Ascending aorta (tissue), 2 donors: ENCODE data around the gene ARPC1B. TPM values are rescaled to one million over a fixed set of nuclear protein-coding genes. Genes with fewer than 3 reads are reported as not detected.

Source experiments
- DNase-seq, 2 donors: peaks; one replicate each; pipeline ENCODE4 v3.0.0-alpha.2; 2019; ENCODE audit warnings: low spot score in 2 of 2
- H3K27ac ChIP-seq, 2 donors: fragments of 200-600 bp; sonication (generic); one replicate each; pipeline ENCODE4 v1.5.1; 2016 to 2017; ENCODE audit warnings: mild to moderate bottlenecking in 1 of 2
- H3K27me3 ChIP-seq: fragments of 200-600 bp; sonication (generic); one replicate; pipeline ENCODE4 v1.5.1; 2017
- H3K36me3 ChIP-seq, 2 donors: fragments of 200-600 bp; sonication (generic); one replicate each; pipeline ENCODE4 v1.5.1; 2016
- H3K4me1 ChIP-seq, 2 donors: fragments of 200-600 bp; sonication (generic); one replicate each; pipeline ENCODE4 v1.5.1; 2016 to 2017; ENCODE audit warnings: mild to moderate bottlenecking in 1 of 2
- H3K4me3 ChIP-seq, 2 donors: fragments of 200-600 bp; sonication (generic); one replicate each; pipeline ENCODE4 v1.5.1; 2016 to 2017; ENCODE audit warnings: mild to moderate bottlenecking in 1 of 2
- H3K9me3 ChIP-seq, 2 donors: fragments of 200-600 bp; sonication (generic); one replicate each; pipeline ENCODE4 v1.5.1; 2016
- CTCF ChIP-seq, 3 experiments: fragments of 200-600 bp in 2 of 3; fragments of 450-650 bp in 1 of 3; sonication (generic) in 2 of 3; IDR thresholded peaks; one replicate each; pipeline ENCODE4 v1.5.1; 2016 to 2019; ENCODE audit warnings: antibody characterized with exemption in 3 of 3, mild to moderate bottlenecking in 1 of 3, moderate library complexity in 1 of 3
- intact Hi-C: fragments of 100-400 bp; cut with DNase I; formaldehyde crosslinking; loops from one replicate; pipeline ENCODE4 v1.15.1; 2023
- total RNA-seq: library from RNA; depleted of rRNA; stranded (reverse); fragments of >200 nt; gene quantifications from one replicate; pipeline ENCODE4 v1.1.0, GENCODE V29; 2016

ARPC1B gene
- total RNA-seq, 1 donor from 2014 or later: 360 TPM

GRCh38 chr7:99371376-99371920 is 3.1 kb upstream of the ARPC1B start:
- no peak overlapping the region for H3K4me3 ChIP-seq
- H3K4me1 ChIP-seq: peaks cover 0 to 12% of the 10 kb centered on the region in 2 donors
- no peaks in the 10 kb centered on the region for H3K9me3 ChIP-seq
- H3K27ac ChIP-seq: peak overlapping the region; percentile 19 to 23
- DNase-seq: no peak
- H3K27me3 ChIP-seq: no peaks in the 10 kb centered on the region
- TF ChIP-seq CTCF (IDR thresholded peaks at IDR 0.05): no peak
- intact Hi-C loops: no loop called here
- peaks cover 11 to 12% of the 10 kb centered on the region in 2 donors for H3K36me3 ChIP-seq

DNA sequence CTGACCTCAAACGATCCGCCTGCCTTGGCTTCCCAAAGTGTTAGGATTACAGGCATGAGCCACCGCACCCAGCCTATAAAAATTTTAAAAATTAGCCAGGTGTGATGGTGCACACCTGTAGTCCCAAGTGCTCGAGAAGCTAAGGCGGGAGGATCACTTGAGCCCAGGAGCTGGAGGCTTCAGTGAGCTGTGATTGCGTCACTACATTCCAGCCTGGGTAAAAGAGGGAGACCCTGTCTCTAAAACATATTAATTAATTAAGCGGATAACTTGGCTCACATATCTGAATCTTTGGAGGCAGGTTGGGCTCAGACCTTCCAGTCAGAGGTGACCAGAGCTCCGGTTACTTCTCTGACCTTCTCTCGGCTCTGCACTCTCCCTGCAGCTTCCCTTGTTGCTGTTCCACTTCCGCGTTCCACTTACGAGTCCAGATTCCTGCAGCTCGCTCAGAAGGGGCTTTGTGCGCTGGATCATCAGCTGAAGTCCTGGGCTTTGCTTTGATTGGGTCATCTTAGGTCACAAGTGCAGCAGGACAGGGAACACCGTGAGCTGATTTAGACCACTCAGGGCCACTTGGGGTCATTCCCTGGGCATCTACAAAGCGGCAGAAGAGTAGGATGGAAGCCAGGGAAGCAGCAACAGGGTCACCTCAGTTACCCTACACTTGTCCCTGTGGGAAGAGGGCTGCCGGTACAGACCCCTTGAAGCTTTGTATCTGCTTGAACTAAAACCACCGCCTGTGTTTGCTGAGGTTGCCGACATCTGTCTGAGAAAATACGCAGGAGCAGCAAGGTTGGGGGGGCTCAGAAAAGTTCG is 2.0 kb upstream of the ARPC1B start:
- TF ChIP-seq CTCF (IDR thresholded peaks at IDR 0.05): no peak
- Histone ChIP-seq H3K27ac (peak overlapping the region in 1 of 2 donors; percentile 19), H3K36me3 (peaks cover under 1 to 3% of the 10 kb centered on the region in 2 donors), H3K9me3 (no peaks in the 10 kb centered on the region), H3K4me1 (peaks cover 0 to 12% of the 10 kb centered on the region in 2 donors), H3K4me3 (no peak overlapping the region), H3K27me3 (no peaks in the 10 kb centered on the region)
- DNase-seq: no peak
- intact Hi-C loops: no loop called here

GRCh38 chr7:99373091-99374066 is 1.2 kb upstream of the ARPC1B start:
- Histone ChIP-seq H3K36me3 (peaks cover 4 to 9% of the 10 kb centered on the region in 2 donors), H3K9me3 (no peaks in the 10 kb centered on the region), H3K27me3 (no peaks in the 10 kb centered on the region), H3K4me3 (peak overlapping the region; percentile 88 to 94), H3K27ac (peak overlapping the region; percentile 87 to 97), H3K4me1 (peaks cover 0 to 12% of the 10 kb centered on the region in 2 donors)
- TF ChIP-seq CTCF (IDR thresholded peaks at IDR 0.05): no peak
- no peak for DNase-seq
- intact Hi-C loops: no loop called here

GRCh38 chr7:99375070-99375807 is 709 bp downstream of the ARPC1B start:
- H3K27me3 ChIP-seq: no peaks in the 10 kb centered on the region
- DNase-seq: peak; percentile 51 to 87
- intact Hi-C loops: loop anchor here (1.0 kb wide), 2 partner anchors 33 to 50 kb away; partner anchors contain the start of genes ARPC1A, BUD31 and PDAP1

More at GRCh38 chr7:99375070-99375807, 709 bp downstream of the ARPC1B start:
- Histone ChIP-seq H3K36me3 (peaks cover 4 to 9% of the 10 kb centered on the region in 2 donors), H3K27ac (peak overlapping the region; percentile 87 to 97), H3K4me1 (peaks cover 9 to 26% of the 10 kb centered on the region in 2 donors), H3K9me3 (no peaks in the 10 kb centered on the region), H3K4me3 (peak overlapping the region; percentile 88 to 94)
- no peak for TF ChIP-seq CTCF (IDR thresholded peaks at IDR 0.05)
